Adrenal gland (tissue), 5 donors: ENCODE data around the gene LRRC8C.

Source experiments
- POLR2A ChIP-seq, 2 donors: fragments of 450-650 bp; IDR thresholded peaks; one replicate each; pipeline ENCODE4 v1.6.1; 2017; ENCODE audit warnings: antibody characterized with exemption in 2 of 2, mild to moderate bottlenecking in 2 of 2, moderate library complexity in 1 of 2
- TF ChIP-seq, protein P1 (sequence below), 6 experiments: fragments of 450-650 bp in 4 of 6; fragments of 200-600 bp in 2 of 6; sonication (generic) in 1 of 6; IDR thresholded peaks; 1 replicate in 5 of 6; 2 replicates in 1 of 6; pipeline versions ENCODE4 v1.5.1 to v1.8.0; 2016 to 2021; ENCODE audit warnings: antibody characterized with exemption in 6 of 6, mild to moderate bottlenecking in 2 of 6, moderate library complexity in 1 of 6
- donor health status: DM: no; HTN: no; CAD: no.

DNA sequence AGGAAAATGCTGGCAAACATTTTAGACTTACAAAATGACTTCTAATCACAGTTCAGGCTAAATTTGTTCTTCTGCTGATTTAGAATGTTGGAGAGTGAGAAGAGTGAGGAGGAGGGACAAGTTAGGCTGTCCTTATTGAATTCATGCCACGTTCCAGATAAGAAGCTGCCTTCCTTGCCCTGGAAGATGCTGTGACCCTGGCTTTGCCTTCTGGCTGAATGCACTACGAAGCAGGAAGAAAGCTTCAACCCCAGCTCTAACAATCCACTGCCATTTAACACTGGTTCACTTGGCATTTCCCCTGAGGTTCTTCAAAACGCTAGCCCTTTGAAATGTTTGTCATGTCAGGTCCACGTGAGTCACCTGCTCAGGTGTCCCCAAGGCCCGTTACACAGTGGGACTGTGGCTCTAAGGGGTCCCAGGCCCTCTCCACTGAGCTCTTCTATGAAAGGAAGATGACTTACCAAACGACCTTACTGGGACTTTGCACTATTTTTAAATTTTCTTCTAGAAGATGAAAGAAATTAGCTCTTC lies 30.0 kb upstream of the LRRC8C start:
- TF ChIP-seq, protein P1, sequence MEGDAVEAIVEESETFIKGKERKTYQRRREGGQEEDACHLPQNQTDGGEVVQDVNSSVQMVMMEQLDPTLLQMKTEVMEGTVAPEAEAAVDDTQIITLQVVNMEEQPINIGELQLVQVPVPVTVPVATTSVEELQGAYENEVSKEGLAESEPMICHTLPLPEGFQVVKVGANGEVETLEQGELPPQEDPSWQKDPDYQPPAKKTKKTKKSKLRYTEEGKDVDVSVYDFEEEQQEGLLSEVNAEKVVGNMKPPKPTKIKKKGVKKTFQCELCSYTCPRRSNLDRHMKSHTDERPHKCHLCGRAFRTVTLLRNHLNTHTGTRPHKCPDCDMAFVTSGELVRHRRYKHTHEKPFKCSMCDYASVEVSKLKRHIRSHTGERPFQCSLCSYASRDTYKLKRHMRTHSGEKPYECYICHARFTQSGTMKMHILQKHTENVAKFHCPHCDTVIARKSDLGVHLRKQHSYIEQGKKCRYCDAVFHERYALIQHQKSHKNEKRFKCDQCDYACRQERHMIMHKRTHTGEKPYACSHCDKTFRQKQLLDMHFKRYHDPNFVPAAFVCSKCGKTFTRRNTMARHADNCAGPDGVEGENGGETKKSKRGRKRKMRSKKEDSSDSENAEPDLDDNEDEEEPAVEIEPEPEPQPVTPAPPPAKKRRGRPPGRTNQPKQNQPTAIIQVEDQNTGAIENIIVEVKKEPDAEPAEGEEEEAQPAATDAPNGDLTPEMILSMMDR (IDR thresholded peaks at IDR 0.05): no peak
- TF ChIP-seq POLR2A (IDR thresholded peaks at IDR 0.05): no peak
